Activated T-helper 1 cell treated with anti-CD3 and anti-CD28 coated beads, Interleukin-12 subunit alpha, Interleukin-12 subunit beta, Interleukin-2, Interleukin-4 antibody, amounts not matched to agents 30 ng/mL and 10 ng/mL and 1 ng/mL, durations not matched to agents 14 hours and 24 hours and 36 hours (primary cell): ENCODE data around the gene COL11A1. TPM values are rescaled to one million over a fixed set of nuclear protein-coding genes. Genes with fewer than 3 reads are reported as not detected.
"Not testable (repeated sequence)": the region's sequence is repeated elsewhere in the genome, so short reads cannot be mapped to it uniquely, and the experiment has no call there.

Experiments
- DNase-seq: peaks from one replicate; pipeline ENCODE4 v3.0.0; 2021; ENCODE audit warnings: low spot score
- H3K27ac Mint-ChIP-seq: one replicate; pipeline ENCODE4 v1.8.0; 2021; ENCODE audit warnings: mild to moderate bottlenecking, mixed read lengths
- H3K27me3 Mint-ChIP-seq: one replicate; pipeline ENCODE4 v1.8.0; 2022; ENCODE audit warnings: mild to moderate bottlenecking, moderate library complexity, mixed read lengths; ENCODE audit not compliant: insufficient read depth
- H3K36me3 Mint-ChIP-seq: one replicate; pipeline ENCODE4 v1.8.0; 2021; ENCODE audit warnings: low read depth, mixed read lengths
- H3K4me1 Mint-ChIP-seq: one replicate; pipeline ENCODE4 v1.8.0; 2021; ENCODE audit warnings: low read depth, mixed read lengths
- H3K4me3 Mint-ChIP-seq: one replicate; pipeline ENCODE4 v1.8.0; 2021; ENCODE audit warnings: mild to moderate bottlenecking, moderate library complexity, mixed read lengths
- H3K9me3 Mint-ChIP-seq: one replicate; pipeline ENCODE4 v1.8.0; 2021; ENCODE audit warnings: mixed read lengths
- intact Hi-C: fragments of 100-400 bp; cut with micrococcal nuclease; formaldehyde crosslinking; loops from one replicate; pipeline ENCODE4 v1.15.1; 2024
- total RNA-seq: library from RNA; stranded (reverse); gene quantifications from 2 replicates; pipeline ENCODE4 v1.2.3, GENCODE V29; 2022

Gene COL11A1
- total RNA-seq, 1 donor from 2014 or later = not detected

DNA sequence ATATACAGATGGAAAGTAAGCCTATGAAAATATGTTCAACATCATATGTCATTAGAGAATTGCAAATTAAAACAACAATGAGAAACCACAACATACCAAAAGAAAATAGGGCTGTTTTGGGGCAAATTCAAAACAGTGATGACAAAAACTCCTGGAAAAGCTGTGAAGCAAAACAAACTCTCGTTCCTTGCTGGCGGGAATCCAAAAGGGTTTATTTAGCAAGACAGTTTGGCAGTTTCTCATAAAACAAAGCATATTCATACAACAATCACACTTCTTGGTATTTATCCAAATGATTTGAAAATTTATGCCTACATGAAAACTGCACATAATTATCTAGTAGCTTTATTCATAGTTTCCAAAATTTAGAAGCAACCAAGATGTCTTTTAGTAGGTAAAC, 44.4 kb downstream of the COL11A1 start:
- intact Hi-C loops = no loop called here
- Mint-ChIP-seq H3K27me3 (no peaks in the 10 kb centered on the region), H3K4me3 (no peak overlapping the region), H3K27ac (no peak overlapping the region), H3K4me1 (no peaks in the 10 kb centered on the region), H3K9me3 (no peaks in the 10 kb centered on the region), H3K36me3 (no peaks in the 10 kb centered on the region)
- DNase-seq = no peak

DNA sequence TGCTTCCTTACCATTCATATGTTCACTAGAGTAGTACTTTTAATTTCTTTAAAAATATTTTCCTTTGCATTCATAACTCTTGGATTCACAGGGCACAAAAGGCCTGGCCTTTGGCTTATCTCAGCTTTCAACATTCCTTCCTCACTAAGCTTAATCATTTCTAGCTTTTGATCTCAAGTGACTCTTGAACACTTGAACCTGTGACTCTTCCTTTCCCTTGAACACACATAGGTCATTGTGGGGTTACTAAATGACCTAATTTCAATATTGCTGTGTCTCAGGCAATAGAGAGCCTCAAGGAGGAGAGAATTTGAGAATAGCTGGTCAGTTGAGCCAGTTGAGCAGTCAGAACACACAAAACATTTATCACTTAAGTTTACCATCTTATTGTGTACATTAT, 49.9 kb downstream of the COL11A1 start:
- no peaks in the 10 kb centered on the region for H3K9me3 Mint-ChIP-seq
- no peak overlapping the region for H3K27ac Mint-ChIP-seq
- H3K27me3 Mint-ChIP-seq = no peaks in the 10 kb centered on the region
- no peaks in the 10 kb centered on the region for H3K4me1 Mint-ChIP-seq
- no peak overlapping the region for H3K4me3 Mint-ChIP-seq
- no peak for DNase-seq
- H3K36me3 Mint-ChIP-seq = no peaks in the 10 kb centered on the region
- intact Hi-C loops = no loop called here

DNA sequence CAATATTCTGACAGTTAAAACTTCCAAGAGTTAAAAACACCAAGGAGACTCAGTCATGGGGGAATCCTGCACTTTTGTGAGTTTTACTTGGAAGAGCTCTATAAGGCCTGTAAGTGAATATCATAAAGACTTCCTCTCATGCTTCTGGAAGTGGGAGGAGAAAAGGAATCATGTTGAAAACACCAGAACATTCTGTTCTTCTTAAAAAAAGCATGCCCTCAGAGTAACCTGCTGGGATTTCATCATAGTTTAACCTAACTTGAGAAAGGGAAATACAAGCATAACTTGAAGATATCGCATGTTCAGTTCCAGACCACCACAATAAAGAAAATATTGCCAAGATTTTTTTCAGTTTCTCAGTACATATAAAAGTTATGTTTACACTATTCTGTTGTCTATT, 51.9 kb downstream of the COL11A1 start:
- intact Hi-C loops = no loop called here

DNA sequence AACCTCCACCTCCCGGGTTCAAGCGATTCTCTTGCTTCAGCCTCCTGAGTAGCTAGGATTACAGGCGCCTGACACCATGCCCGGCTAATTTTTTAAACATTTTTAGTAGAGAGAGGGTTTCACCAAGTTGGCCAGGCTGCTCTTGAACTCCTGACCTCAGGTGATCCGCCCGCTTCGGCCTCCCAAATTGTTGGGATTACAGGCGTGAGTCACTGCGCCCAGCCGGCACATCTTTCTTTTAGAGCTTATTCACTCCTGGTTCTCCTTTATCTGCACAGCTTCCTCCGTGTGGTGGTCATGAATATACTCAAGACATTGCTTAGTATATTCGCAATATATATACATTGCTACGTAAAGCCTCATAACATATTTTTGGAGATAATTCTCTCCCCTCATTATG, 80.2 kb downstream of the COL11A1 start:
- H3K27ac Mint-ChIP-seq, intact Hi-C loops, H3K27me3 Mint-ChIP-seq, H3K4me1 Mint-ChIP-seq, H3K4me3 Mint-ChIP-seq, DNase-seq, H3K9me3 Mint-ChIP-seq, H3K36me3 Mint-ChIP-seq: not testable (repeated sequence)

More for the DNA sequence above, 51.9 kb downstream of the COL11A1 start:
- Mint-ChIP-seq H3K27ac (no peak overlapping the region), H3K36me3 (no peaks in the 10 kb centered on the region), H3K4me3 (no peak overlapping the region), H3K4me1 (no peaks in the 10 kb centered on the region), H3K9me3 (no peaks in the 10 kb centered on the region), H3K27me3 (no peaks in the 10 kb centered on the region)
- no peak for DNase-seq

DNA sequence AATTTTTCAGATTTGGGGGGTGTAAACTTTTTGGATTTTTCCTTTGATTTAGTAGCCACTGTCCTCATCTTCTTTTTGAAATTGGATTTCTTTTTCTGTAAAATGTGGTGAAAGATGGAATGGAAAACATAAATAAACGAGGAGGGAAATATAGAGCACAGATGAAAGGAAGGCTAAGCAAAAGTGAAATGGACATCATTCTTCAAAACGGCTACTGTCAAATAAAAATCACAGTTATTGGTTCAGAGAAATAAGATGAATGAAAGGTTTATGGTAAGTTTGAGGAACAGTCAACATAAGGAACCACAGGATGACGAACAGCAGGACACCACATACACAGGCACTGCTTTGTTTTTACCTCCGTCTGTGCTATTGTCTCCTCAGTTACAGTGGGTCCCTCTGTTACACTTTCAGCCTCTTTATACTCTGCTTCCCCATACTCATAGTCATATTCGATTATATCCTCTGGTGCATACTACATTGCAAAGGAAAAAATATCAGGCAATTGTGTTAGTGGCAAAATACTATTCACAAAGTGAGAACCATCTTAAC, 82.4 kb downstream of the COL11A1 start:
- Mint-ChIP-seq H3K4me1 (no peaks in the 10 kb centered on the region), H3K27me3 (no peaks in the 10 kb centered on the region), H3K27ac (no peak overlapping the region), H3K36me3 (no peaks in the 10 kb centered on the region), H3K4me3 (no peak overlapping the region), H3K9me3 (no peaks in the 10 kb centered on the region)
- intact Hi-C loops = no loop called here
- DNase-seq = no peak

DNA sequence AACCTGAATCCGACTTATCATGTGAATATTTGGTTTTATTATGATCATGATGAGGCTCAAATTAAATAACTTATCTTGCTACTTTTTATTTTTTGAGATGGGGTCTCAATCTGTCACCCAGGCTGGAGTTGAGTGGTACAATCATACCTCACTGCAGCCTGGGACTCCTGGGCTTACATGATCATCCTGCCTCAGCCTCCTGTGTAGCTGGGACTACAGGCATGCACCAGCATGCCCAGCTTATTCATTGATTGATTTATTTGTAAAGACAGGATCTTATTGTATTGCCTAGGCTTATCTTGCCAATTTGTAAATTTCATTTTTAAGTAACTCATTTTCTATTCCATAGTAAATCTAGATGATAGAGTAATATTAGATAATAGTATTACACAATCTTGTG, 84.3 kb downstream of the COL11A1 start:
- DNase-seq = no peak
- intact Hi-C loops = no loop called here
- H3K36me3 Mint-ChIP-seq = no peaks in the 10 kb centered on the region
- no peak overlapping the region for H3K4me3 Mint-ChIP-seq
- no peak overlapping the region for H3K27ac Mint-ChIP-seq
- H3K27me3 Mint-ChIP-seq = no peaks in the 10 kb centered on the region
- H3K4me1 Mint-ChIP-seq = no peaks in the 10 kb centered on the region
- H3K9me3 Mint-ChIP-seq = no peaks in the 10 kb centered on the region

DNA sequence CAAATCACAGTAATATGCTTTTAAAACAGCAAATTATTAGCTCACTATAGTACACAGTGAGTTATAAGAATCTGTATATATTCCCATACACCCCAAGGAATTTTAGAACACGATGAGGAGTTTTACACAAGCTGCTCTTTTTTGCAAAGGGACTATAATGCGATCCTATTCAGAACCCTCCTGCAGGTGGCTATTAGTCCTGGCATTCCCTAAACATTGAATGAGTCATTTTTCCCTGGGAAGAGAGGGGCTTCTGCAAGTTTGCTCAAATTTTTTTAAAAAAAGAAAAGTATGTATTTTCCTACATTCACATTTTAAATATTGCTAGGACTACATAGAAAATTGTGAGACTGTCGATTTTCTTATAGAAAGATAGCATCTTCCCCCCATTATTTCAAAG, 106.3 kb downstream of the COL11A1 start:
- no peak overlapping the region for H3K4me3 Mint-ChIP-seq
- DNase-seq = no peak
- H3K9me3 Mint-ChIP-seq = no peaks in the 10 kb centered on the region
- intact Hi-C loops = no loop called here
- no peaks in the 10 kb centered on the region for H3K4me1 Mint-ChIP-seq
- H3K27me3 Mint-ChIP-seq = no peaks in the 10 kb centered on the region
- H3K36me3 Mint-ChIP-seq = no peaks in the 10 kb centered on the region
- no peak overlapping the region for H3K27ac Mint-ChIP-seq

DNA sequence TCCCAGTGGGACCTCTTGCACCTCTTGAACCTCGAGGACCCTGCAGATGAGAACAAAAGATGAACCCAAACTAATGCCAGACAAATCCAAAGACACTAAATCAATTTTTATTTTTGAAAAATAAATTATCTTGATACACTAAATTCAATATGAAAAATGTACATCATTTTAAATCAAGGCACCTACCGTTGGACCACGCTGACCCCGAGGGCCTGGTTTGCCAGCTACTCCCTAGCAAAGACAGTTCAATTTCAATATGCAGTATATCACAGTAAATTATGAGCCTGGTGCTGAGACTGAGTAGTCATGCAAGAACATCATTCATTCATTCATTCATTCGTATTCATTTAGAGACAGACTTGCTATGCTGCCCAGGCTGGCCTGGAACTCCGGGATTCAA, 129.4 kb downstream of the COL11A1 start:
- no peaks in the 10 kb centered on the region for H3K4me1 Mint-ChIP-seq
- DNase-seq = no peak
- H3K9me3 Mint-ChIP-seq = no peaks in the 10 kb centered on the region
- no peaks in the 10 kb centered on the region for H3K27me3 Mint-ChIP-seq
- H3K36me3 Mint-ChIP-seq = no peaks in the 10 kb centered on the region
- intact Hi-C loops = loop anchor here (10.0 kb wide), 2 partner anchors 486 to 844 kb away; no protein-coding TSS in a partner anchor
- H3K4me3 Mint-ChIP-seq = no peak overlapping the region
- no peak overlapping the region for H3K27ac Mint-ChIP-seq

DNA sequence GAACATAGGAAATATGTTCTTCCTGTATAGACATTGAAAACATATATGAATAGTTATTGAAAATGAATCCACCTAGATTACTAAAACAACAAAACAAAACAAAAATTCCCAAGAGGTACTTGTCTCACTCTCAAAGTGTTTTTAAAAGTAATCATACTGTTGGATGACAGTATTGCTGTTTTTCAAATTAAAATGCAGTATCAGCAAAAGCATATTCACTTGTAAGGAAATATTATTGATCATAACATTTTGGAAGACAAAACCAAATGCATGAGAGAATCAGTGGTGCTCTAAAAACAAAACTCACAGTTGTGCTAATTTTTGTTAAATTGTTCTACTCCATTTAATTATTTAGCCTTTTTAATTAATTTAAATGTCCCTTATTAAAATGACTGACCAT, 131.0 kb downstream of the COL11A1 start:
- no peak for DNase-seq
- intact Hi-C loops = loop anchor here (10.0 kb wide), 2 partner anchors 488 to 842 kb away; no protein-coding TSS in a partner anchor
- Mint-ChIP-seq H3K4me1 (no peaks in the 10 kb centered on the region), H3K4me3 (no peak overlapping the region), H3K27me3 (no peaks in the 10 kb centered on the region), H3K27ac (no peak overlapping the region), H3K9me3 (no peaks in the 10 kb centered on the region), H3K36me3 (no peaks in the 10 kb centered on the region)

DNA sequence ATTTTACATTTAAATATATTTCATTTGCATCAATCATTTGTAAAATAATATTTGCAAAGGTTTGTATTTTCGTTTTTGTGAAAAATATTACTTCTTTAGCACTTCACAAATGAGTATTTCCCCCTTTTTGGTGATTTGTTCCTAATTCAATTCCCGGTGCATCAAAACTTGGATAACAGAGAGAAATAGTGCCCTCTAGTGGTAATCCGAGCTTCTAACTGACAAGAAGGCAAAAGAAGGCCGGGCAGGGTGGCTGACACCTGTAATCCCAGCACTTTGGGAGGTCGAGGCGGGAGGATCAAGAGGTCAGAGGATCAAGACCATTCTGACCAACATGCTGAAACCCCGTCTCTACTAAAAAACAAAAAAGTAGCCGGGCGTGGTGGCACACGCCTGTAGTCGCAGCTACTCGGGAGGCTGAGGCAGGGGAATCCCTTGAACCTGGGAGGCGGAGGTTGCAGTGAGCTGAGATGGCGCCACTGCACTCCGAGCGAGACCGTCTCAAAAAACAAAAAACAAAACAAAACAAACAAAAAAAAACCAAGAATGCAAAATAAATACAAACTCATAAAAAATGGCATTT, 137.7 kb downstream of the COL11A1 start:
- DNase-seq = no peak
- Mint-ChIP-seq H3K36me3 (no peaks in the 10 kb centered on the region), H3K9me3 (no peaks in the 10 kb centered on the region), H3K4me3 (no peak overlapping the region), H3K27ac (no peak overlapping the region), H3K4me1 (no peaks in the 10 kb centered on the region), H3K27me3 (no peaks in the 10 kb centered on the region)
- intact Hi-C loops = loop anchor here (10.0 kb wide), 2 partner anchors 494 to 836 kb away; no protein-coding TSS in a partner anchor

DNA sequence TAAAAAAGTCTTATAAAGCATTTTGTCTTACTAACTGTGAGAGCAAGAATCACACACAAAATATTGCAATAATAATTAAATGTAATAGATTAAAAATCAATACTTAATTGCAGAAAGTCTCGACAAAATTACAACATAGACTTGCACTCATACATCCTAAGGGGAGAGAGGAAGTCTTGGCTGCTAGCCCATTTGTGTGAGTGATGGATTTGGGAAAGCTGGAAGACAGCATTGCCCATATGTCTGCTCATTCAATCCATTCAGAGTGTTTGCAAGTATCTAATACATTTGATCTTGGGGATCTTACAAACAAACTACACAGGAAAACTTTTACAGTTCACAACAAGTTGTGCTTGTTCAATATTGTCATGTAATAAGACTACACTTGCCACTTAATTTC, 140.5 kb downstream of the COL11A1 start:
- no peak overlapping the region for H3K4me3 Mint-ChIP-seq
- H3K27ac Mint-ChIP-seq = no peak overlapping the region
- H3K36me3 Mint-ChIP-seq = no peaks in the 10 kb centered on the region
- no peak for DNase-seq
- intact Hi-C loops = no loop called here
- no peaks in the 10 kb centered on the region for H3K9me3 Mint-ChIP-seq
- no peaks in the 10 kb centered on the region for H3K4me1 Mint-ChIP-seq
- no peaks in the 10 kb centered on the region for H3K27me3 Mint-ChIP-seq

DNA sequence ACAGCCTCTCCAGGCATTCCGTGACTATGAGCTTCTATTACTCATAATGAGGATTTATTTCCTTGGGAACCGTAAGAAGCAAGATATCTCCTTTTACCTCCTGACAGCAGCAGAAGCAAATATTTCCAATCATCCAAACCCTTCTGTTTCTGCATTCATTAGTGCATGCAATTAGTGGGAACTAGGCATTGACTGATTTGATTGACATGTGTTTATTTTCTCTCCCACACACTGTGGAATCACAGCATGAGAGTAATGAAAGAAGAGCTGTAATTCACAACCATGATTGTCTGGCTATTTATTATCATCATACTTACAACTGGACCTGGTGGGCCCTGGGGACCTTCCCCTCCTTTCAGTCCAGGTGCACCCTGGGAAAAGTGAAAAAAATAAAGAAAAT, 146.8 kb downstream of the COL11A1 start:
- Mint-ChIP-seq H3K36me3 (no peaks in the 10 kb centered on the region), H3K4me3 (no peak overlapping the region), H3K27ac (no peak overlapping the region), H3K27me3 (no peaks in the 10 kb centered on the region), H3K4me1 (no peaks in the 10 kb centered on the region), H3K9me3 (no peaks in the 10 kb centered on the region)
- intact Hi-C loops = no loop called here
- DNase-seq = no peak

DNA sequence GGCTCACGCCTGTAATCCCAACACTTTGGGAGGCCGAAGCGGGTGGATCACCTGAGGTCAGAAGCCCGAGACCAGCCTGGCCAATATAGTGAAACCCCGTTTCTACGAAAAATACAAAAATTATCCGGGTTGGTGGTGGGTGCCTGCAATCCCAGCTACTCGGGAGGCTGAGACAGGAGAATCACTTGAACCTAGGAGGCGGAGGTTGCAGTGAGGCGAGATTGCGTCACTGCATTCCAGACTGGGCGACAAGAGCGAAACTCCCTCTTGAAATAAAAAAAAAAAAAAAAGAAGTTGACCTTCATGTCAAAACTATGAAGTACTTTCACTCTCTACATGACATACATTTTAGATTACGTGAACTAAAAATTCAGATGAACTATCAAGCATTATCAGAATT, 153.7 kb downstream of the COL11A1 start:
- no peaks in the 10 kb centered on the region for H3K27me3 Mint-ChIP-seq
- no peak for DNase-seq
- no peaks in the 10 kb centered on the region for H3K9me3 Mint-ChIP-seq
- H3K4me1 Mint-ChIP-seq = no peaks in the 10 kb centered on the region
- H3K36me3 Mint-ChIP-seq = no peaks in the 10 kb centered on the region
- no peak overlapping the region for H3K27ac Mint-ChIP-seq
- intact Hi-C loops = no loop called here
- no peak overlapping the region for H3K4me3 Mint-ChIP-seq

DNA sequence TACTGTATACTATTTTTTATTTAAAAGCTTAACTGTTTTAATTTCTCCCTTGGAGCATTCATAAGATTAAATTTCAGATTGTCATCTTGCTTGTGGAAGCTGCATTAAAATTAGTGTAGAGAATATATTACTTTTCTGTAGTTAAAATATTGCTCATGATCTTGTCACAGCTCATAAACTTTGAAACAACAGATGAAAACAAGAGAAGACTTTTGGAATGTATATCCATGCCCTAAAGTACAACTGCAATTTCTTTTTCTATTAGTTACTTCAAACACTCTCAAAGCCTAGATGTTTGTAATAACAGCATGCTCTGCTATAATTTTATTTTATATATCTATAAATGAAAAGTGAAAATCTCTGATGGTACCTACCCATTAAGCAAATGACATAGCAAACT, 155.9 kb downstream of the COL11A1 start:
- intact Hi-C loops = no loop called here
- DNase-seq = no peak
- H3K36me3 Mint-ChIP-seq = no peaks in the 10 kb centered on the region
- H3K27me3 Mint-ChIP-seq = no peaks in the 10 kb centered on the region
- no peak overlapping the region for H3K27ac Mint-ChIP-seq
- H3K9me3 Mint-ChIP-seq = no peaks in the 10 kb centered on the region
- H3K4me3 Mint-ChIP-seq = no peak overlapping the region
- no peaks in the 10 kb centered on the region for H3K4me1 Mint-ChIP-seq
